Caco-2 (cell line): ENCODE results near the gene ZNF541. TPM values are rescaled to one million over a fixed set of nuclear protein-coding genes. Genes with fewer than 3 reads are reported as not detected.

ENCODE experiments used
- BruUV-seq: library from RNA; stranded (reverse); fragments of 400-500 nt; replicated peaks from 2 replicates; lab custom pipeline; 2021; lab: Mats Ljungman, UMichigan
- CTCF ChIA-PET: fragments of 300-600 bp; sonication (Branson Sonifier 250); formaldehyde crosslinking; loops from one replicate; lab custom pipeline; 2022; ENCODE audit warnings: antibody characterized with exemption; lab: Charles Lee
- POLR2A ChIA-PET: fragments of 300-600 bp; sonication (Branson Sonifier 250); formaldehyde crosslinking; loops from one replicate; lab custom pipeline; 2022; ENCODE audit warnings: antibody characterized with exemption; lab: Charles Lee
- DNase-seq, 2 experiments: peaks; one replicate each; pipeline versions ENCODE4 v3.0.0 to v3.0.0-alpha.2; 2020 to 2022
- H3K27me3 ChIP-seq: replicated peaks from 2 replicates; pipeline ENCODE4 v1.6.0; 2011; ENCODE audit warnings: low read length; ENCODE audit not compliant: control insufficient read depth, insufficient read depth
- H3K36me3 ChIP-seq: 2 replicates; pipeline ENCODE4 v1.5.1; 2011; ENCODE audit warnings: low read length; ENCODE audit not compliant: control insufficient read depth, insufficient read depth
- H3K4me1 ChIP-seq: fragments of 250-450 bp; sonication (Bioruptor Pico); 2 replicates; pipeline ENCODE4 v1.5.1; 2020; ENCODE audit warnings: mild to moderate bottlenecking
- H3K4me3 ChIP-seq: 2 replicates; pipeline ENCODE4 v1.5.1; 2011; ENCODE audit warnings: low read depth, mild to moderate bottlenecking, control low read depth, low read length
- H3K9me3 ChIP-seq: fragments of 250-450 bp; sonication (Bioruptor Pico); 2 replicates; pipeline ENCODE4 v1.5.1; 2020; ENCODE audit warnings: mild to moderate bottlenecking, moderate library complexity
- H3K27ac Mint-ChIP-seq: one replicate; pipeline ENCODE4 v1.8.0; 2022; ENCODE audit warnings: mixed read lengths; ENCODE audit not compliant: unreplicated experiment
- H3K27me3 Mint-ChIP-seq: one replicate; pipeline ENCODE4 v1.8.0; 2022; ENCODE audit warnings: mixed read lengths; ENCODE audit not compliant: insufficient read depth, unreplicated experiment
- H3K36me3 Mint-ChIP-seq: one replicate; pipeline ENCODE4 v1.8.0; 2022; ENCODE audit warnings: mild to moderate bottlenecking, mixed read lengths; ENCODE audit not compliant: insufficient read depth, unreplicated experiment
- H3K4me1 Mint-ChIP-seq: one replicate; pipeline ENCODE4 v1.8.0; 2022; ENCODE audit warnings: low read depth, mixed read lengths; ENCODE audit not compliant: unreplicated experiment
- H3K4me3 Mint-ChIP-seq: one replicate; pipeline ENCODE4 v1.8.0; 2022; ENCODE audit warnings: mild to moderate bottlenecking, moderate library complexity, mixed read lengths; ENCODE audit not compliant: unreplicated experiment
- H3K9me3 Mint-ChIP-seq: one replicate; pipeline ENCODE4 v1.8.0; 2022; ENCODE audit warnings: mixed read lengths; ENCODE audit not compliant: unreplicated experiment
- CTCF ChIP-seq, 2 experiments: fragments of 200-600 bp in 1 of 2; IDR thresholded peaks; 1 replicate in 1 of 2; 2 replicates in 1 of 2; pipeline versions ENCODE4 v1.5.1 to v1.8.0; 2011 to 2022; ENCODE audit warnings: antibody characterized with exemption in 1 of 2, control low read depth in 1 of 2, inconsistent platforms in 1 of 2, low read depth in 1 of 2, low read length in 1 of 2, mild to moderate bottlenecking in 1 of 2, moderate library complexity in 1 of 2; ENCODE audit not compliant: insufficient read depth in 1 of 2, severe bottlenecking in 1 of 2, unreplicated experiment in 1 of 2
- intact Hi-C: fragments of 100-400 bp; cut with micrococcal nuclease; formaldehyde crosslinking; loops from one replicate; pipeline ENCODE4 v1.10.0; 2022; ENCODE audit not compliant: unreplicated experiment
- total RNA-seq: library from RNA; stranded (reverse); gene quantifications from 2 replicates; pipeline ENCODE4 v1.2.3, GENCODE V29; 2022

ZNF541 gene
- total RNA-seq, 1 experiment from 2014 or later, result not detected

- Mint-ChIP-seq H3K27me3 (no peaks in the 10 kb centered on the region), H3K4me3 (no peak overlapping the region), H3K4me1 (peaks cover 6% of the 10 kb centered on the region), H3K9me3 (no peaks in the 10 kb centered on the region), H3K36me3 (no peaks in the 10 kb centered on the region), H3K27ac (no peak overlapping the region)
- no TSS peak for BruUV-seq
- Histone ChIP-seq H3K27me3 (no peaks in the 10 kb centered on the region), H3K9me3 (no peaks in the 10 kb centered on the region), H3K4me1 (no peaks in the 10 kb centered on the region), H3K36me3 (no peaks in the 10 kb centered on the region), H3K4me3 (no peak overlapping the region)
- TF ChIP-seq CTCF (IDR thresholded peaks at IDR 0.05; ENCODE audit: insufficient read depth in 1 of 2, low read depth in 1 of 2, low read length in 1 of 2, severe bottlenecking in 1 of 2, unreplicated experiment in 1 of 2), result peak; percentile 31 to 69
- CTCF ChIA-PET, result interaction anchor here (0.6 to 1.0 kb wide), 10 partner anchors 58 to 166 kb away, joined by 3 to 6 read pairs (median 3); no protein-coding TSS in a partner anchor
- peak in 1 of 2 experiments; percentile 49 for DNase-seq
- intact Hi-C loops, result loop anchor here (2.0 kb wide), 1 partner anchor 158 kb away; no protein-coding TSS in a partner anchor
- POLR2A ChIA-PET, result no interaction called here
Observed at GRCh38 chr19:47540748-47541147, 32.2 kb downstream of the ZNF541 start.

DNA sequence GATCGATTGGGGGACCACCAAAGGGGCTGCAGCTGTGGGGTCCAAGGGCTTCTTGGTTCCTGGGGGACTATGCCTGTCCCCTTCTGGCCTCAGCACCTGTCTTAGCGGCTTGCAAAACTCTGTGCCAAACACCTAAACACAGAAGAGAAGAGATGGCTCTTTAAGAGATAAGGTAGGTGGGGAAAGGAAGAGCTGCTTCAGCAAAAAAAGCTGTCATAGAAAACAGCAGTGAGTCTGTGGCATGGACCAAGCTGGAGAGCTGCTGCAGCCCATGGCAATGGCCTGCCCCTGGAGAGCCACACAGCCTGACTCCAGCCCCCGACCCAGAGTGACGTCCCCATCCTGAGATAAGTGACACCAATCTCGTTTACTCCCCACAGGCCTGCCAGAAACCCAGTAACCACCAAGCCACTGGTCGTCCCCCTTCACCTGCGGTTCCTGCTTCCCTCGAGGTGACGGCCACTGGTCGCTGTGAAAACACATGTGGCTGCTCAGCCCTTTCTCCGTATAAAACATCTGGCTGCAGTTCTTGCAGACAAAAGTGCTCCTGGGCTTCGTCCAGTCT, 33.1 kb downstream of the ZNF541 start:
- ChIA-PET POLR2A (no interaction called here), CTCF (interaction anchor here (0.7 kb wide), 1 partner anchor 145 kb away, joined by 6 read pairs; no protein-coding TSS in a partner anchor)
- H3K4me1 Mint-ChIP-seq, result peaks cover 6% of the 10 kb centered on the region
- Histone ChIP-seq H3K4me1 (no peaks in the 10 kb centered on the region), H3K9me3 (0 out of 2 replicates have a peak, but pooled peaks cover 3% of the 10 kb centered on the region), H3K36me3 (no peaks in the 10 kb centered on the region), H3K4me3 (no peak overlapping the region), H3K27me3 (no peaks in the 10 kb centered on the region)
- no peaks in the 10 kb centered on the region for H3K27me3 Mint-ChIP-seq
- BruUV-seq, result no TSS peak
- H3K9me3 Mint-ChIP-seq, result no peaks in the 10 kb centered on the region
- intact Hi-C loops, result loop anchor here (2.0 kb wide), 1 partner anchor 159 kb away; no protein-coding TSS in a partner anchor
- H3K4me3 Mint-ChIP-seq, result no peak overlapping the region
- H3K27ac Mint-ChIP-seq, result no peak overlapping the region
- H3K36me3 Mint-ChIP-seq, result no peaks in the 10 kb centered on the region
- no peak for DNase-seq
- TF ChIP-seq CTCF (IDR thresholded peaks at IDR 0.05; ENCODE audit: insufficient read depth in 1 of 2, low read depth in 1 of 2, low read length in 1 of 2, severe bottlenecking in 1 of 2, unreplicated experiment in 1 of 2), result no peak

DNA sequence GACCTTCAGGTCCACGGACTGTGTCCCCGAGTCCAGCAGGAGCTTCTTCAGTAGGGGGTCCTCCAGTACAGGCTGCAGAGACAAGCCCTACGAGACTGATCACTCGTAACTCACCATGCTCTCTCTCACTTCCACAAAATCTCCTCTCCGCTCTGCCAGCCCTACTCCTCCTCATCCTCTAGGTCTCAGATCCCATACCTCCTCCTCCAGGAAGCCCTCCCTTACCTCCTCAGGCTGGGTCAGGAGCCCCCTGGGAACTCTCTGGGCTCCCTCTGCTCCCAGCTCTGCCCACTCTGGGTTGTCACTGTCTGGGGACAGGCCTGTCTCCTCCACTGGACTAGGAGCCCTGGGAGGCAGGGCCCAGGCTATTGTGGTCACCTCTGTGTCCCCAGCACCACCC, 34.1 kb downstream of the ZNF541 start:
- TF ChIP-seq CTCF (IDR thresholded peaks at IDR 0.05; ENCODE audit: insufficient read depth in 1 of 2, low read depth in 1 of 2, low read length in 1 of 2, severe bottlenecking in 1 of 2, unreplicated experiment in 1 of 2), result no peak
- BruUV-seq, result no TSS peak
- 0 out of 2 replicates have a peak, but pooled peaks cover 3% of the 10 kb centered on the region for H3K9me3 ChIP-seq
- Mint-ChIP-seq H3K27me3 (no peaks in the 10 kb centered on the region), H3K27ac (no peak overlapping the region), H3K4me3 (no peak overlapping the region), H3K9me3 (no peaks in the 10 kb centered on the region), H3K36me3 (no peaks in the 10 kb centered on the region), H3K4me1 (peaks cover 6% of the 10 kb centered on the region)
- intact Hi-C loops, result no loop called here
- DNase-seq, result no peak
- ChIA-PET CTCF (interaction anchor here (0.7 kb wide), 1 partner anchor 146 kb away, joined by 6 read pairs; no protein-coding TSS in a partner anchor), POLR2A (no interaction called here)
- no peaks in the 10 kb centered on the region for H3K36me3 ChIP-seq
- no peaks in the 10 kb centered on the region for H3K4me1 ChIP-seq
- H3K27me3 ChIP-seq, result no peaks in the 10 kb centered on the region
- no peak overlapping the region for H3K4me3 ChIP-seq
